Activated CD4-positive, alpha-beta memory T cell treated with anti-CD3 and anti-CD28 coated beads, Interleukin-2, amount 10 ng/mL, durations not matched to agents 7 days and 5 days (primary cell): ENCODE data around the gene SLC17A3. TPM values are rescaled to one million over a fixed set of nuclear protein-coding genes. Genes with fewer than 3 reads are reported as not detected.

Experiments
- CTCF ChIA-PET: fragments of 350-600 bp; sonication (Branson Sonifier 250); formaldehyde crosslinking; loops from one replicate; lab custom pipeline; 2021; ENCODE audit warnings: antibody characterized with exemption, inconsistent platforms; lab: Charles Lee
- POLR2A ChIA-PET: fragments of 350-600 bp; sonication (Branson Sonifier 250); formaldehyde crosslinking; loops from one replicate; lab custom pipeline; 2021; ENCODE audit warnings: antibody characterized with exemption; lab: Charles Lee
- DNase-seq: peaks from one replicate; pipeline ENCODE4 v3.0.0-alpha.2; 2020
- H3K27ac Mint-ChIP-seq: one replicate; pipeline ENCODE4 v1.8.0; 2021; ENCODE audit warnings: mild to moderate bottlenecking, mixed read lengths
- H3K27me3 Mint-ChIP-seq: one replicate; pipeline ENCODE4 v1.8.0; 2021; ENCODE audit warnings: mixed read lengths
- H3K36me3 Mint-ChIP-seq: one replicate; pipeline ENCODE4 v1.8.0; 2021; ENCODE audit warnings: low read depth, mixed read lengths
- H3K4me1 Mint-ChIP-seq: one replicate; pipeline ENCODE4 v1.8.0; 2021; ENCODE audit warnings: mixed read lengths
- H3K4me3 Mint-ChIP-seq: one replicate; pipeline ENCODE4 v1.8.0; 2021; ENCODE audit warnings: mild to moderate bottlenecking, mixed read lengths
- H3K9me3 Mint-ChIP-seq: one replicate; pipeline ENCODE4 v1.8.0; 2021; ENCODE audit warnings: mixed read lengths
- total RNA-seq, 2 experiments: library from RNA; stranded (reverse); gene quantifications; one replicate each; pipeline ENCODE4 v1.2.3, GENCODE V29; 2021

The SLC17A3 gene, protein sequence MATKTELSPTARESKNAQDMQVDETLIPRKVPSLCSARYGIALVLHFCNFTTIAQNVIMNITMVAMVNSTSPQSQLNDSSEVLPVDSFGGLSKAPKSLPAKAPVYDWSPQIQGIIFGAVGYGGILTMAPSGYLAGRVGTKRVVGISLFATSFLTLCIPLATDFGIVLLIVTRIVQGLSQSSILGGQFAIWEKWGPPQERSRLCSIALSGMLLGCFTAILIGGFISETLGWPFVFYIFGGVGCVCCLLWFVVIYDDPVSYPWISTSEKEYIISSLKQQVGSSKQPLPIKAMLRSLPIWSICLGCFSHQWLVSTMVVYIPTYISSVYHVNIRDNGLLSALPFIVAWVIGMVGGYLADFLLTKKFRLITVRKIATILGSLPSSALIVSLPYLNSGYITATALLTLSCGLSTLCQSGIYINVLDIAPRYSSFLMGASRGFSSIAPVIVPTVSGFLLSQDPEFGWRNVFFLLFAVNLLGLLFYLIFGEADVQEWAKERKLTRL
- under 1 TPM; 0.15 to 0.96 TPM for total RNA-seq

DNA sequence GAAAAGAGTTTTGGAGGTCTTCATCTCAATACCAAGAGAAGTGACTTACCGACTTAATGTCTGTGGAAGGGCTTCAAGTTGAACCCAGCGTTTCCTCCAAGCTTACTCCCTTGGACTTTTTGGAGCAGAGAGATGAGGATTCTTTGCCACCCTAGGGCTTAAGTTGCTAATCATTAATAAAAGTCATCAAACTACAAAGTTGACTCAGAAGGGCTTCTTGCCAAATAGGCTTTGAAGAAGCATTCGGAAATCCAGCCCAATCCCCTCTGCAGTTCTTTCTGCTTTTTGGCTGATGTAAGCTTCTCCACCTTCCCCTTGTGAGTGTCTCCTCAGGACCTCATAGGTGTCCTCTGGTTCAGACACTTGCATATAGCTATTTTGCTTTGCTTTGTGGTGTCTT, at the start of gene SLC17A3:
Gene SLC17A3 (minus strand): TSS at position 126 of the 400 bp plus-strand sequence. CDS start 5,856 bp downstream, outside the sequence.
- H3K4me3 Mint-ChIP-seq: no peak within 1 kb of the TSS
- H3K27me3 Mint-ChIP-seq: peaks cover 3% of the 10 kb centered on the region
- no peaks in the 10 kb centered on the region for H3K36me3 Mint-ChIP-seq
- H3K9me3 Mint-ChIP-seq: peaks cover 3% of the 10 kb centered on the region
- H3K27ac Mint-ChIP-seq: peak within 1 kb of the TSS; percentile 37
- H3K4me1 Mint-ChIP-seq: peaks cover 39% of the 10 kb centered on the region
- CTCF ChIA-PET: no interaction called here
- no peak for DNase-seq
- POLR2A ChIA-PET: interaction anchor here (3.7 kb wide), 1 partner anchor 9 kb away, joined by 11 read pairs; no protein-coding TSS in a partner anchor

DNA sequence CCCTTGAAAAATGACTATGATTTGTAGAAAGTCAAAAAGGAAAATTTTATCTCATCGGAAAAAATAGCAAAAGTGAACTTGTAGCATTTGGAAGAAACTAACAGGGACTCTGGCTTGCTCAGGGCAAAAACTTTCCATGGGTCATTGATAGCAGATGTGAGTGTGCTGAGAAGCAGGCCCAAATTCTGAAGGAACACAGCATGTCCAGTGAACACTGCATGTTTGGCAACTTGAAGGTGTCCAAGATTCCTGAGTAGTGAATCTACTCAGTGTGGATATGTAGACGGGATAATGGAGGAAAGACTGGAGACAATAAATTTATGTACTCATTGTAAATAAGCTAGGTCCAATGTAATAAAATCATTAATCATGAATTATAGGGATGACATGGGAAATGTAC, 48.3 kb upstream of the SLC17A3 start:
- no peaks in the 10 kb centered on the region for H3K36me3 Mint-ChIP-seq
- POLR2A ChIA-PET: no interaction called here
- CTCF ChIA-PET: no interaction called here
- no peaks in the 10 kb centered on the region for H3K27me3 Mint-ChIP-seq
- no peak for DNase-seq
- no peak overlapping the region for H3K4me3 Mint-ChIP-seq
- peaks cover 2% of the 10 kb centered on the region for H3K9me3 Mint-ChIP-seq
- no peak overlapping the region for H3K27ac Mint-ChIP-seq
- peaks cover 4% of the 10 kb centered on the region for H3K4me1 Mint-ChIP-seq

DNA sequence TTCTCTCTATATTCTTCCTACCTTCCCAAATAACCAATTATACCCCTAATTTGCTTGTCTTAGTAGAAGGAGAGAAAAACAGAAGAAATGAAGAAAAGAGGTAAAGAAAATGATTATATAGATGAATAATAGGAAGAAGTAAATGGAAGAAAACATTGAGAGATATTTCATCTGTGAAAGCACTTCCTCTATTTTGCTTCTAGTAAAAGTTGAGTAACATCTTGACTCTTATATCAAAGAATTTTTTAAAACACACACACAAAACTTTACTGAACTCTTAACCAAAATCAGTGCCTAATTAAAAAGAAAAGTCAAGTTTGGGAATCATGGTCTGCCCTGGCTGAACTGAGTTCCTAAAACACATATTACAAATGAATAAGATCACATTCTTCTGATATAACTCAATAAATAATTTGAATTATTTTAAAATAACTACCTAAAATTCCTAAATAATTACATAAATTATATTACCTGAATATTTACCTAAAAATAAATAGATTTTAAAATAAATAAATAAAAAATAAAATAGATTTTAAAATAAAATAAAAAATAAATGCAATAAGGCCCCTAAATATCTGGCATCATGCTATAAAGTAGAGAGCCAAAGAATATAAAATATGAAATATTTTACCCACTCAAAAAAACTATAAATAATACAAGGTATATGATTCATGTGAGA, 47.6 kb upstream of the SLC17A3 start:
- H3K4me3 Mint-ChIP-seq: no peak overlapping the region
- ChIA-PET POLR2A (no interaction called here), CTCF (no interaction called here)
- no peaks in the 10 kb centered on the region for H3K36me3 Mint-ChIP-seq
- DNase-seq: no peak
- H3K27ac Mint-ChIP-seq: no peak overlapping the region
- peaks cover 1% of the 10 kb centered on the region for H3K4me1 Mint-ChIP-seq
- peaks cover 4% of the 10 kb centered on the region for H3K9me3 Mint-ChIP-seq
- H3K27me3 Mint-ChIP-seq: no peaks in the 10 kb centered on the region

DNA sequence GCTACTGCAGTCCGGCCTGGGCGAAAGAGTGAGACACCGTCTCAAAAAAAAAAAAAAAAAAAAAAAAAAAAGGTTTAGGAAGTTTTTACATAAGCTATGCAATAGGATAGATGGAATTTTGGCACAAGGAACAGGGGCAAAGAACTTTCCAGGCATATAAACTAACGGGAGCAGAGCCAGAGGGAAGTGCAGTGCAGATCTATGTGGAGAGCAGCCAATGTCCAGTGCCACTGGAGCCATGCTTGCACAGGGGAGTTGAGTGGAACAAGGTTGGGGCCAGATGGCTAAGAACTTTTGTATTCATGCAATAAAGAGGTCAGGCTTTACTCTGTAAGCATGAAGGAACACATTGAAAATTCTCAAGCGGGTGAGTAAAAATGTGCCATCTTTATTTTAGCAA, 45.6 kb upstream of the SLC17A3 start:
- DNase-seq: no peak
- no peaks in the 10 kb centered on the region for H3K36me3 Mint-ChIP-seq
- POLR2A ChIA-PET: no interaction called here
- no peak overlapping the region for H3K27ac Mint-ChIP-seq
- no peaks in the 10 kb centered on the region for H3K27me3 Mint-ChIP-seq
- CTCF ChIA-PET: no interaction called here
- no peak overlapping the region for H3K4me3 Mint-ChIP-seq
- H3K4me1 Mint-ChIP-seq: peaks cover 1% of the 10 kb centered on the region
- peaks cover 8% of the 10 kb centered on the region for H3K9me3 Mint-ChIP-seq

DNA sequence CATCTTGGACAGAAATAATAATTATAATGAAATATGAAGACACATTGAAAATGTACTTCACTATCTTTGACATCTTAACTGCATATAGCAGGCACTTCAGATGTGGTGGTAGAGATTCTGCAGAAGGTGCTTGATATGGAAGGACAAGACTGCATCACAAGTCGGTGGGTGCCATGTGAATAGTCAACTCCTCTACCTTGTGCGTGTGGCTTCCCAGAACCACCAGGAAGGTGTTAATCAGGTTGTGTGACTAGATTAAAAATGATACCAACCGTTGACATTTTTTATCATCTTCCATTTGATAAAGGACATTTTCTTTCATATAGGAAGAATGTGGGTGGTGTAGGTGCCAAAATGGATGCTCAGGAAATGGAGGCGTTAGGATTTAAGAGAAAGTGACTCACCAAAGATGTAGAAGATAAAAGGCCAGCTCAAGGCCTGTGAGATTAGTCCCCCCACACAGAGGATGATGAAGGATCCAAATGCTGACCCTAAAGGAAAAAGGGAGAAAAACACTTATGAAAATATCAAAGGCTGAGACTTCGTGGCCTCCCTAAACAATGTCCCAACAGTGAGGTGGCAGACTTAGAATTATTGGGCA, 44.1 kb upstream of the SLC17A3 start:
- Mint-ChIP-seq H3K36me3 (no peaks in the 10 kb centered on the region), H3K27ac (no peak overlapping the region), H3K27me3 (no peaks in the 10 kb centered on the region), H3K4me3 (no peak overlapping the region), H3K4me1 (peaks cover 4% of the 10 kb centered on the region), H3K9me3 (peaks cover 8% of the 10 kb centered on the region)
- ChIA-PET POLR2A (no interaction called here), CTCF (interaction anchor here (1.3 kb wide), 1 partner anchor 85 kb away, joined by 3 read pairs; no protein-coding TSS in a partner anchor)
- no peak for DNase-seq

DNA sequence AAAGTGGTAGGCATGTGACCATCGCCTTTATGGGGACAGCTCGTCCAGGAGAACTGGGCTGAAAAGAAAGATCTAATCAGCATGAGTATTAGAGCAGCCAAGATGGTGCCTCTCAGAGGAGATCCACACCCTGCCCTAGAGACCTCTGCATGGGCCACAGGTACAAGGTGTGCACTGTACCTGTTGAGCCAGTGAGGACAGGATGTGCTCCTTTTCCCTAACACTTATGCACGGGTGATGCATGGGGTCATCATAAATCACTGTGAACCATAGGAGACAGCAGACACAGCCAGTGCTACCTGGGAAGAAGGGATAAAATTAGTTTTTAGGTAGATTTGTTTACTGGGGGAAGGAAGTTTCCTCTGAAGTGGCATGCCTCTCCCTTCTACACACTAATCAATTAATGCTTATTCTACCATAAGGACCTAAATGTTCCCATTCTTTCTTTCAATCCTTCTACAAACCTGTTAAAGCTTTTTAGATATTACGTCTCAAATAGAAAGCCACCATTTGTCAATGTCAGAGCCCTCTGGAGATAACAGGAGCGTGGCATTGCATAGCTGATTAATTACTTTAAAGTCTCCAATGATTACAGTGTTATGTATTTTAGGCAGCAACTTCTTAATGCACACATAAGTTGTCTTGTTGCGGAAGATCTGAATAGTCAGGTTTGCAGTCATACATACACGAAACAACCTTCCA, 42.9 kb upstream of the SLC17A3 start:
- H3K9me3 Mint-ChIP-seq: peaks cover 8% of the 10 kb centered on the region
- DNase-seq: no peak
- POLR2A ChIA-PET: no interaction called here
- H3K4me1 Mint-ChIP-seq: peaks cover 4% of the 10 kb centered on the region
- no peak overlapping the region for H3K4me3 Mint-ChIP-seq
- H3K27ac Mint-ChIP-seq: no peak overlapping the region
- H3K27me3 Mint-ChIP-seq: no peaks in the 10 kb centered on the region
- CTCF ChIA-PET: no interaction called here
- no peaks in the 10 kb centered on the region for H3K36me3 Mint-ChIP-seq

DNA sequence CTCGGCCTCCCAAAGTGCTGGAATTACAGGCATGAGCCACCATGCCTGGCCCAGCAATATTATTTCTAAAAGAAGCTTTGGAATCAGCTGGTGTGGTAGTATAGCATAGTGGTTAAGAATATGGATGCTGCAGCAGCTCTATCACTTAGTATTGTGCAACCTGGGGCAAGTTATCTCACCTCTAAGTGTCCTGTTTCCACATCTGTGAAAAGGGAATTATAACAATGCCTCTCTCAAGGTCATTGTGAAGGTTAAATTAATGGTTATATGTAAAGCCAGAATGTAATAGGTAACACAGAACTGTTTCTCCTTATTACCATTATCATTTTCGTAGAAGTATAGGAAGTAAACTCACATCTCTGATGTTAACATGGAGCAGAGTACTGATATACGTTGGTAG, 42.3 kb upstream of the SLC17A3 start:
- no peak for DNase-seq
- Mint-ChIP-seq H3K36me3 (no peaks in the 10 kb centered on the region), H3K4me1 (peaks cover 4% of the 10 kb centered on the region), H3K4me3 (no peak overlapping the region), H3K27me3 (no peaks in the 10 kb centered on the region), H3K9me3 (peaks cover 8% of the 10 kb centered on the region), H3K27ac (no peak overlapping the region)
- ChIA-PET CTCF (no interaction called here), POLR2A (no interaction called here)

DNA sequence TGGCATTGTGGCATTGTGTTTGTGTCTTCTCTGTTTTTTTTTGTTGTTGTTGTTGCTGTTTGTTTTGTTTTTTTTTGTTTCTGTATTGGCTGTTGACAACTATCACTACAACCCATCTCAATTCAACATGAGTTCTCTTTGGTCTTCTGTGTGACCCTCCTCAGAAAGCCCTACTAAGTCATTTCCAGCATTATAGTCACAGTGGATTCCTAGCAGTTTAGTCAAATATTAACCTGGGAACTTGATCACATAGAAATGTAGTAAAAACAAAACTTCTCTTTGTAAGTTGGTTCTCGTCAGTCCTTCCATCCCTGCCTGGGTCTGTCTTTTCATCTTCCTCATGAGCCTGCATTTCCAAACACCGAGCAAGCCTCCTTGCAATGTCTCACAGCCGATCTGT, 39.7 kb upstream of the SLC17A3 start:
- H3K9me3 Mint-ChIP-seq: peaks cover 8% of the 10 kb centered on the region
- POLR2A ChIA-PET: no interaction called here
- CTCF ChIA-PET: no interaction called here
- H3K4me3 Mint-ChIP-seq: no peak overlapping the region
- no peak for DNase-seq
- peaks cover 6% of the 10 kb centered on the region for H3K4me1 Mint-ChIP-seq
- no peak overlapping the region for H3K27ac Mint-ChIP-seq
- H3K27me3 Mint-ChIP-seq: no peaks in the 10 kb centered on the region
- H3K36me3 Mint-ChIP-seq: no peaks in the 10 kb centered on the region

DNA sequence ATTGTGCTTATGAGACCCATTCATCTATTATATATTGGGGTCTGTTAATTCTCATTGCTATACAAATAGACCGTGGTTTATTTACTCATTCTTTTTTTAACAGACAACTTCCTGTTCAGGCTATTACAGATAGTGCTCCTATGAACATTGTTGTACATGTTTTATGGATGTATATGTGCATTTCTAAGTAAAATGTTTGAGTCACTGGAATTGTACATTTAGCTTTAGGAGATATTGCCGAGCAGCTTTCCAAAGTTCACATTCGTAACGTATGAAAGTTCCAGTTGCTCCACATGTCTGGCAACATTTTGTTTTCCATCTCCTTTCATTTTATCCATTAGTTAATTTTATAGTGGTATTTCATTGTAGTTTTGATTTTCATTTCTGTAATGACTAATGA, 37.3 kb upstream of the SLC17A3 start:
- Mint-ChIP-seq H3K4me1 (peaks cover 4% of the 10 kb centered on the region), H3K36me3 (no peaks in the 10 kb centered on the region), H3K9me3 (peaks cover 4% of the 10 kb centered on the region), H3K27me3 (peaks cover 4% of the 10 kb centered on the region), H3K4me3 (no peak overlapping the region), H3K27ac (no peak overlapping the region)
- DNase-seq: no peak
- ChIA-PET POLR2A (no interaction called here), CTCF (interaction anchor here (1.1 kb wide), 1 partner anchor 29 kb away, joined by 4 read pairs; no protein-coding TSS in a partner anchor)

DNA sequence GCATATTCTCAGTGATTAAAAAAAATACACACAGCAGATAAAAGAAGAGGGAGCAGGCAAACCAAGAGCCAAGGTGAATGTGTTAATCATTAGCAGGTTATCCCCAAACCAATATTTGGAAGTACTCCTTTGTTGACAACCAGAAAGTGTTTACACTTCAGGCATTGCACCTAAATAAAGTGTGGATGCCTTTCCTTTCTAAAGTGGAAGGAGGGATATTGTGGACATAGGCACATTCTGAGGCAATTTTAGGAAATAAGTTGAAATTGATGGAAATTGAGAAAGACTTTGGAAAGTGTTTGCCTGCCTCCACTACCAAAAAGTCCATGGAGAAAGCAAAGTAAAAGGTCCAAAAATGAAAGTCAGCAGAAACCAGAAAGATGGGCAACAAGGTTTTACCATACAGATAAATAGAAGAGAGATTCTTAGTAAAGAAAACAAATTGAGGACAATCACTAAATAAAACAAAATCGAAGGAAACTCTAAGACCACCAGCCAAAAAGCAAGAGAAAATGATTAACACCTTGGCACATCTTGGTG, 33.5 kb upstream of the SLC17A3 start:
- H3K27me3 Mint-ChIP-seq: peaks cover 6% of the 10 kb centered on the region
- H3K4me1 Mint-ChIP-seq: peaks cover 3% of the 10 kb centered on the region
- DNase-seq: no peak
- CTCF ChIA-PET: no interaction called here
- H3K4me3 Mint-ChIP-seq: no peak overlapping the region
- no peak overlapping the region for H3K27ac Mint-ChIP-seq
- no peaks in the 10 kb centered on the region for H3K9me3 Mint-ChIP-seq
- POLR2A ChIA-PET: no interaction called here
- no peaks in the 10 kb centered on the region for H3K36me3 Mint-ChIP-seq

DNA sequence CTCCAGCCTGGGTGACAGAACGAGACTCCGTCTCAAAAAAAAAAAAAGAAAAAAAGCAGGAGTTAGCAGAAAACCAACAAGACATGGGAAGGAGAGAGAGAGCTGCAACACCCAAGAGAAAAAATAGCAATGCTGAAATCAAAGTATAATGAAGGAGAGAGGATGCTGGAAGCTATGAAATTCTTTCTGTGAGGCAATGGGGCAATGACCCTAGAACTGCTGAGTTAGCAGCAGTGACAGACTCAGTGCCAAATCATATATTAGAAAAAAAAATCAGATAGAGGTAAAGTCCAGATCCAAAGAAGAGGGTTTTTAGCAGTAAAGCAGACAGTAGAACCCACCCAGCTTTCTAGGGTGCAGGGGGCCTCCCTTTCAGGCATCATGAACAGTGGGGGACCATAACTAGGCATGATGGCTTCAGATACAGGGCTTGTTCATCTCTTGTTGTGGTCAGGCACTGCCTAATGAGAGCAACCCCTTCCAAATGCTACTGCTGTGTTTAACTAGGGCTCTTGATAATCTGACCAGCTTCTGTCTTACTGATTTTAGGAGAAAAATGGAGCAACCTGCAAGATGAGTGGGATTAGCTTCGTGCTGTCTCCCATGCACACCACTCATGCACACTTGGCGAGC, 29.5 kb upstream of the SLC17A3 start:
- H3K4me1 Mint-ChIP-seq: peaks cover 1% of the 10 kb centered on the region
- no peak overlapping the region for H3K27ac Mint-ChIP-seq
- CTCF ChIA-PET: no interaction called here
- H3K9me3 Mint-ChIP-seq: no peaks in the 10 kb centered on the region
- no peak for DNase-seq
- peaks cover 6% of the 10 kb centered on the region for H3K27me3 Mint-ChIP-seq
- H3K36me3 Mint-ChIP-seq: no peaks in the 10 kb centered on the region
- POLR2A ChIA-PET: no interaction called here
- no peak overlapping the region for H3K4me3 Mint-ChIP-seq

DNA sequence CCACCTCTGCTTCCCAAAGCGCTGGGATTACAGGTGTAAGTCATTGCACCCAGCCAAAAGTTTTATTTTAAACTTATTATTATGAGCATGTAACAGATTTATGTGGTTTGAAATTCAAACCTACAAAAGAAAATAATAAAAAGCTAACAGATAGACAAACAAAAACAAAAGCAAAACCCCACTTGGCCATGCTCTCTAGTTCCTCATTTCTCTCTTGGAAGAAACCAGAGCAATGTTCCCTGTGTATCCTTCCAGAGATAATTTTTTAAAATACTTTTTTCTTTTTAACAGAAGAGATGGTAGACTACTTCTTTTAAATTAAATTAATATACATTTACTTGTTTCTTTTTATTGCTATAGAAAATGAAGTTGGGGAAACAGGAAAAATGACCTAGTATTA, 28.0 kb upstream of the SLC17A3 start:
- no peak for DNase-seq
- H3K4me3 Mint-ChIP-seq: no peak overlapping the region
- H3K4me1 Mint-ChIP-seq: peaks cover 1% of the 10 kb centered on the region
- H3K9me3 Mint-ChIP-seq: no peaks in the 10 kb centered on the region
- ChIA-PET CTCF (interaction anchor here (0.7 to 1.0 kb wide), 2 partner anchors 19 to 20 kb away, joined by 3 read pairs; no protein-coding TSS in a partner anchor), POLR2A (interaction anchor here (0.6 kb wide), 1 partner anchor 267 kb away, joined by 3 read pairs; no protein-coding TSS in a partner anchor)
- H3K27me3 Mint-ChIP-seq: peaks cover 2% of the 10 kb centered on the region
- H3K36me3 Mint-ChIP-seq: no peaks in the 10 kb centered on the region
- H3K27ac Mint-ChIP-seq: no peak overlapping the region
